Choroid plexus epithelial cell (primary cell): ENCODE measurements around the gene CD247.

ENCODE experiments used
- DNase-seq: peaks from one replicate; pipeline ENCODE4 v3.0.0-alpha.2; 2010; ENCODE audit warnings: low read depth
- H3K4me3 ChIP-seq: 2 replicates; pipeline ENCODE4 v1.5.1; 2011; ENCODE audit warnings: low read depth, mild to moderate bottlenecking, control low read depth, low read length, moderate library complexity
- CTCF ChIP-seq: conservative IDR thresholded peaks from 2 replicates; pipeline ENCODE4 v1.5.1; 2011; ENCODE audit warnings: low read depth, mild to moderate bottlenecking, control low read depth, inconsistent platforms, low read length, moderate library complexity

CD247 gene

DNA sequence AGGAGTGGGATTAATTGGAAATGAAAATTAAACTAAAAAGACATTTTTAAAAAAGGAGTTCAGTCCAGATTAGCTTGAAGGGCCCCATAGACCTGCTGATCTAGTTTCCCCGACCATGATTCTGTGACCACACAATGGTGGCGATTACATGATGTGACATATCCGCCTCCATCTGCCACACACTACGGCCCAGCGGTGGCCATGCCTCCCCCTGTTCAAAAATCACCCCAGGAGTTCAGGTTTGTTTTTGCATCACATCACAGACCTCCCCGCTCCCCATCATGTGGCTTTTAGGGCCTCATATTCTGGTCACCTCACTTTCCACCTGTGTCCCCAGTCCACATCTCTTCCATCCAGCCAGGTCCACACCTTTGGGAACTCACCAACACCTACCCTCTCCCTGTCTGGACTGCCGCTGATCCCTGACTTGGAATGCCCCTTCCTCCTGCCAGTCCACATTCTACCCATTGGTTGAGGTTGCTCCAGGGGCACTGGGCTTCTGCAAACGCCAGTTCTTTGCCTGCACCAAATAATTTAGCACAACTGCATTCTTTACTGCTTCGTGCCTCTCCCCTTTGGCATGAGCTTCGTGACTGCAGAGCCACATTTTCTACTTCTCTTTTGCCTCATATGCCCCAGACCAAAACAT is 38.9 kb downstream of the CD247 start:
- H3K4me3 ChIP-seq: no peak overlapping the region
- TF ChIP-seq CTCF: no peak
- no peak for DNase-seq

- no peak for TF ChIP-seq CTCF
- DNase-seq: no peak
- H3K4me3 ChIP-seq: no peak overlapping the region
These were observed 40.3 kb downstream of the CD247 start for GRCh38 chr1:167477986-167478385.

DNA sequence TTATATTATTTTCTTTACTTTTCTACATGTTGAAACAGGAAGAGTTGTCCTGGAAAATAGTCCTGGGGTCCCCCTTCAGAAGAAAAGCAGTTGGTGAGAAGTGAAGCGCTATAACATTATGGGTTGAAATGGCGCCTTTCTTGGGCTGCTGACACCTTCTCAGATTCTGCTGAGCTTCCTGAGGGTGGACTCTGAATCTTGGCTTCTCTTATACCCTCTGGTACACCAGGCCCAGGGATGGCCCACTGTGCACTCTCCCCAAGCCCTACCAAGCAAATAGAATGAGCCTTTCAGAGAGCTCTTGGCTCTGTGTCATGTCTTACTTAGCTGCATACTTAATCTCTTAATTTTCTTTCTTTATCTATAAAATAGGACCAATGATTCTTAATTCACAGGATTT is 42.3 kb downstream of the CD247 start:
- no peak for TF ChIP-seq CTCF
- no peak overlapping the region for H3K4me3 ChIP-seq
- DNase-seq: no peak

DNA sequence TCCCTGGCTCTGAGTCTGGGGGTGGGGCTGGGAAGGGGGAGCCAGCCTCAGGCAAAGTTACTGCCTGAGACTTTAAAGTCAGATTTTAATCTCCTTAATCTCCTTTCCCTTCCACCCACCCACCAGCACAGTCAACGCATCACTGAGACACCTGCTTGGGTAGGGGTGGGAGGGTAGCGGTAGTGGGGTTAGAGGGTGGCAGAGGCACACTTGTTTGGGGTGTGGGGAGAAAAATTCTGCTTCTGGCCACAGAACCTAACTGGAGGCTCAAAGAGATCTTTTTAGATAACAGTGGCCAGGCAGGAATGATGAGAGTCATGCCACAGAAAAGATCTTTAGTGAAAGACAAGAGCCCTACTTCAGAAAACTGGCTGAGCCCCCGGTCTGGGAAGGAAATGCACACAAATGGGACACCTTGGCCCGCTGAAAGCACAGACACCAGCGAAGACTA is 44.1 kb downstream of the CD247 start:
- H3K4me3 ChIP-seq: no peak overlapping the region
- TF ChIP-seq CTCF: no peak
- no peak for DNase-seq

DNA sequence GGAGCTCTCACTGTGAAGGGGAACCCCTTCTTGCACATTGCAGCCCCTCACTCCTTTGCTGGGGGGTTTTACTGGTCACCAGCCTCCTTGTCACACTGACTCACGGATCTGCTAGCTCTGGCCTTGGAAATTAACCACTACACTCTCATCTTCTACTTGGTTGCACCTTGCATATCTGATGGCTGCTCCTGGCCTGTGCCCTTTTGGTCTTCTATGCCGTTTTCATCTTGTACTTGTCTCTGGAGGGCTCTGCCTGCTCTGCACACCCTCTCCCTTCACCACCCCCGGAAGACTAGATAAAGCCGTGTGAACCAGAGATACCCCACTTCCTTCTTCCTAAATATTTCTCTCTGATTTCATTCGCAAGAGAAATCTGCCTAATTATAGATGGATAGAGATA is 44.6 kb downstream of the CD247 start:
- no peak overlapping the region for H3K4me3 ChIP-seq
- TF ChIP-seq CTCF: no peak
- no peak for DNase-seq

- no peak for DNase-seq
- H3K4me3 ChIP-seq: no peak overlapping the region
- TF ChIP-seq CTCF: no peak
These were observed 45.4 kb downstream of the CD247 start for GRCh38 chr1:167472752-167473521.

DNA sequence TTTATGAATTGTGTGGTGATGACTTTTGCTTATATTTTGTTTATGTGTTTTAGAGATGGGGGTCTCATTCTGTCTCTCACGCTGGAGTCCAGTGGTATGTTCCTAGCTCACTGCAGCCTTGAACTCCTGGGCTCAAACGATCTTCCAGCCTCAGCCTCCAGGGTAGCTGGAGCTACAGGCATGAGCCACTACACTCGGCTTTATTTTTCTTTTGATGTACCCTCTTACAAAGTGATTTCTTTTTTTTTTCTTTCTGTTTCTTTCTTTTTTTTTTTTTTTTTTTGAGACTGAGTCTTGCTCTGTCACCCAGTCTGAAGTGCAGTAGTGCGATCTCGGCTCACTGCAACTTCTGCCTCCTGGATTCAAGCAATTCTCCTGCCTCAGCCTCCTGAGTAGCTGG is 46.8 kb downstream of the CD247 start:
- DNase-seq: no peak
- no peak overlapping the region for H3K4me3 ChIP-seq
- TF ChIP-seq CTCF: no peak
